GM12878 (cell line): ENCODE results near the gene NKIRAS2. TPM values are rescaled to one million over a fixed set of nuclear protein-coding genes. Genes with fewer than 3 reads are reported as not detected.

ENCODE experiments used
- ATAC-seq: fragments of 200-7000 bp; cut with Tn5 transposase; 3 replicates; pipeline ENCODE4 v1.9.1; 2020; ENCODE audit warnings: mild to moderate bottlenecking, moderate library complexity
- BruUV-seq: library from RNA; stranded (reverse); fragments of 400-500 nt; replicated peaks from 2 replicates; lab custom pipeline; 2021; lab: Mats Ljungman, UMichigan
- CTCF ChIA-PET: fragments of 300-600 bp; sonication (Branson Sonifier 250); formaldehyde crosslinking; extraction: SDS; loops from one replicate; lab custom pipeline; 2021; ENCODE audit warnings: inconsistent platforms; lab: Yijun Ruan, JAX
- POLR2A ChIA-PET: fragments of 350-600 bp; formaldehyde crosslinking; extraction: SDS; loops from one replicate; lab custom pipeline; 2021; ENCODE audit warnings: inconsistent platforms; lab: Charles Lee
- RAD21 ChIA-PET: fragments of 300-600 bp; sonication (Branson Sonifier 250); formaldehyde crosslinking; loops from one replicate; lab custom pipeline; 2023; ENCODE audit warnings: antibody characterized with exemption; ENCODE audit not compliant: unreplicated experiment; lab: Charles Lee
- SMC1A ChIA-PET: fragments of 300-600 bp; sonication (Branson Sonifier 250); formaldehyde crosslinking; loops from one replicate; lab custom pipeline; 2023; ENCODE audit not compliant: unreplicated experiment, uncharacterized antibody; lab: Charles Lee
- DNase-seq: peaks from one replicate; pipeline ENCODE4 v3.0.0-alpha.2; 2011; ENCODE audit warnings: low read depth, low spot score
- FAIRE-seq: peaks from 3 replicates; lab custom pipeline; 2011; peaks lifted over from hg19 to GRCh38; lab: Jason Lieb, UNC
- H2AFZ ChIP-seq: 2 replicates; pipeline ENCODE4 v1.6.0; 2011; ENCODE audit warnings: low read depth, low read length, control low read depth; ENCODE audit not compliant: control insufficient read depth
- H3K27ac ChIP-seq: 2 replicates; pipeline ENCODE4 v1.5.1; 2011; ENCODE audit warnings: control low read depth; ENCODE audit not compliant: control insufficient read depth, insufficient read depth
- H3K27me3 ChIP-seq, 2 experiments: replicated peaks in 1 of 2; 2 replicates each; pipeline versions ENCODE4 v1.6.0 to v1.6.1; 2011; ENCODE audit warnings: low read length in 1 of 2; ENCODE audit not compliant: control insufficient read depth in 2 of 2, insufficient read depth in 2 of 2
- H3K36me3 ChIP-seq, 2 experiments: 2 replicates each; pipeline ENCODE4 v1.5.1; 2011; ENCODE audit warnings: low read length in 1 of 2; ENCODE audit not compliant: control insufficient read depth in 2 of 2, insufficient read depth in 2 of 2
- H3K4me1 ChIP-seq: 2 replicates; pipeline ENCODE4 v1.6.1; 2011; ENCODE audit warnings: mild to moderate bottlenecking, low read length, moderate library complexity, mixed read lengths; ENCODE audit not compliant: control insufficient read depth, insufficient read depth
- H3K4me2 ChIP-seq: 2 replicates; pipeline ENCODE4 v1.6.0; 2011; ENCODE audit warnings: control low read depth; ENCODE audit not compliant: control insufficient read depth, insufficient read depth
- H3K4me3 ChIP-seq: fragments of 200-600 bp; sonication (generic); 2 replicates; pipeline ENCODE4 v1.5.1; 2016
- H3K79me2 ChIP-seq: 2 replicates; pipeline ENCODE4 v1.6.0; 2011; ENCODE audit warnings: low read length; ENCODE audit not compliant: control insufficient read depth, insufficient read depth
- H3K9ac ChIP-seq: 2 replicates; pipeline ENCODE4 v1.8.0; 2011; ENCODE audit warnings: low read length, control low read depth, mixed read lengths; ENCODE audit not compliant: control insufficient read depth, insufficient read depth
- H3K9me3 ChIP-seq: replicated peaks from 3 replicates; pipeline ENCODE4 v1.5.1; 2011; ENCODE audit warnings: mild to moderate bottlenecking, low read length; ENCODE audit not compliant: control insufficient read depth, insufficient read depth
- H4K20me1 ChIP-seq: 2 replicates; pipeline ENCODE4 v1.6.0; 2011; ENCODE audit not compliant: control insufficient read depth, insufficient read depth
- BACH1 ChIP-seq: fragments of 450-650 bp; IDR thresholded peaks from 2 replicates; pipeline ENCODE4 v1.6.1; 2017; ENCODE audit warnings: mild to moderate bottlenecking, borderline replicate concordance
- MYC ChIP-seq: IDR thresholded peaks from 2 replicates; pipeline ENCODE4 v1.6.1; 2011; ENCODE audit warnings: mild to moderate bottlenecking, low read length, moderate library complexity, inconsistent platforms; ENCODE audit not compliant: insufficient read depth, insufficient replicate concordance, insufficient read length, severe bottlenecking
- POLR2A ChIP-seq: IDR thresholded peaks from 2 replicates; pipeline ENCODE4 v1.6.1; 2011; ENCODE audit warnings: low read depth, mild to moderate bottlenecking, low read length
- TCF7 ChIP-seq: IDR thresholded peaks from 2 replicates; pipeline ENCODE4 v1.6.1; 2014; ENCODE audit warnings: antibody characterized with exemption, borderline replicate concordance
- WGBS: methylation state at CpG from one replicate; pipeline ENCODE4 v1.1.6; 2016; ENCODE audit warnings: low lambda C conversion rate; ENCODE audit not compliant: insufficient replicate concordance, insufficient coverage; ENCODE audit errors: missing lambda C conversion rate; 5-methylcytosine and 5-hydroxymethylcytosine counted together
- in situ Hi-C: fragments of 300-500 bp; cut with MboI; formaldehyde crosslinking; loops from 9 replicates; pipeline ENCODE4 v1.14.3; 2018; ENCODE audit warnings: mixed read lengths
- intact Hi-C: fragments of 100-400 bp; cut with micrococcal nuclease; formaldehyde crosslinking; loops from one replicate; pipeline ENCODE4 v1.14.2; 2022; ENCODE audit not compliant: unreplicated experiment
- polyA plus RNA-seq, 11 experiments: library from polyadenylated mRNA; depleted of rRNA in 4 of 11; unstranded in 6 of 11; stranded (reverse) in 5 of 11; fragments of >200 nt; fragmentation: Nextera tagmentation in 4 of 11; fragmentation: Illumina TruSeq in 1 of 11; extraction: Ambion mirVana in 4 of 11; extraction: Trizol in 1 of 11; gene quantifications; 1 replicate in 1 of 11; 2 replicates in 10 of 11; pipeline versions ENCODE4 v1.2.1 to v1.2.3, GENCODE V29; 2011 to 2016; ENCODE audit warnings: inconsistent platforms in 2 of 11, missing spikeins in 2 of 11, low read depth in 1 of 11
- total RNA-seq, 4 experiments: library from RNA; depleted of rRNA in 3 of 4; stranded (reverse); fragments of >200 nt in 3 of 4; fragmentation: Illumina TruSeq in 1 of 4; extraction: Trizol in 1 of 4; gene quantifications; 2 replicates each; pipeline versions ENCODE4 v1.2.1 to v1.2.3, GENCODE V29; 2013 to 2021
- TF ChIP-seq, protein P1 (sequence below): fragments of 450-650 bp; IDR thresholded peaks from 2 replicates; pipeline ENCODE4 v1.6.1; 2014; ENCODE audit warnings: mild to moderate bottlenecking

NKIRAS2 gene
- total and polyA plus RNA-seq, 10 of the 15 experiments (the other 5 are each of a cell fraction or from before 2014, with no cell fraction given), result 6.4 to 49.7 (median 27.2) TPM

DNA sequence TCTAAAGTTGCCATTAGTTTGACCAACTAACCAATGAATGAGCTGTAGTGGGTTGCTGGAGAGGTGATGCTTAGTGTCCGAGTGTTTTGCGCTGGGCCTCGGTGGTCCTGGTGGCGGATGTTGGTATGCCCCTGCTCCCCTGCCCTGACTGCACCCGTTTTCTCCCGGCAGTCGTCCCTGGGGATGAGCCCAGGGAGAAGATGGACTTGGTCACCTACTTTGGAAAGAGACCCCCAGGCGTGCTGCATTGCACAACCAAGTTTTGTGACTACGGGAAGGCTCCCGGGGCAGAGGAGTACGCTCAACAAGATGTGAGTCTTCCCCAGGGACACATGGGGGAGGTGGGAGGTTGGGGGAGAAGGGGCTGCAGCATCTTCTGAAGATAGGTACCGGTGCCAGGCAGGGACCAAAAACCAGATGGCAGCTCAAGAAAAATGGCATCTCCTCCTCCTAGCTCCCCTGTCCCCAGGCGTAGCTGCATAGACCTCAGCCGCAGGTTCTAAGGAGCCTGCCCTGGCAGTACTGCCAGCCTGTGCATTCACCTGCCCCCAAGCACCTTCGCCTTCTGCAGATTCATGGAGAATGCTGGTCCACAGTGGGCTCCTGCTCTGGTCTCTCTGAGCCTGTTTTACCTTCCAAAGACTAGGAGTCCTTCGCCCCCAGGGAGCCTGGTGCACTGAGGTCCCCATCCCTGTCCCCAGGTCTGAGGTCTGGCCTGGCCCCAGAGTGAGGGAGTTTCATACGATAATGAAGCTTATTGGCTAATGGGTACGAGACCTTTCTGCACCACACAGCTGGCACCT is 48.0 kb upstream of the NKIRAS2 start:
- H3K27me3 ChIP-seq, result no peaks in the 10 kb centered on the region
- H3K79me2 ChIP-seq, result peaks cover 21% of the 10 kb centered on the region
- intact Hi-C loops (no loop called here), in situ Hi-C loops (no loop called here)
- H2AFZ ChIP-seq, result no peak overlapping the region
- no peak overlapping the region for H3K4me3 ChIP-seq
- H3K27ac ChIP-seq, result no peak overlapping the region
- ChIA-PET SMC1A (no interaction called here), CTCF (interaction anchor here (1.4 to 3.2 kb wide), 4 partner anchors 9 to 53 kb away, joined by 5 to 13 read pairs (median 10); partner anchors contain the start of genes DNAJC7 and NKIRAS2), RAD21 (interaction anchor here (0.5 to 1.3 kb wide), 4 partner anchors 8 to 210 kb away, joined by 3 to 5 read pairs (median 4); partner anchors contain the start of genes DNAJC7 and KCNH4), POLR2A (interaction anchor here (1.7 kb wide), 1 partner anchor 46 kb away, joined by 9 read pairs; the partner anchor contains the start of gene DNAJC7)
- BruUV-seq, result no TSS peak
- H3K36me3 ChIP-seq, result peaks cover 30% of the 10 kb centered on the region in 2 experiments
- H3K9ac ChIP-seq, result no peak overlapping the region
- peak overlapping the region; percentile 53; the same call in 1 of the 2 replicates for H3K4me2 ChIP-seq
- ATAC-seq, result no peak
- no peak for DNase-seq
- 90% methylated on average over 18 of the region's 18 CpGs for WGBS
- H4K20me1 ChIP-seq, result no peaks in the 10 kb centered on the region
- H3K9me3 ChIP-seq, result no peaks in the 10 kb centered on the region
- peaks cover 24% of the 10 kb centered on the region for H3K4me1 ChIP-seq
- FAIRE-seq, result no peak
- TF ChIP-seq TCF7 (no peak), BACH1 (no peak), POLR2A (peak; percentile 44; the same call in 1 of the 2 replicates), MYC (no peak)
- TF ChIP-seq, protein P1, sequence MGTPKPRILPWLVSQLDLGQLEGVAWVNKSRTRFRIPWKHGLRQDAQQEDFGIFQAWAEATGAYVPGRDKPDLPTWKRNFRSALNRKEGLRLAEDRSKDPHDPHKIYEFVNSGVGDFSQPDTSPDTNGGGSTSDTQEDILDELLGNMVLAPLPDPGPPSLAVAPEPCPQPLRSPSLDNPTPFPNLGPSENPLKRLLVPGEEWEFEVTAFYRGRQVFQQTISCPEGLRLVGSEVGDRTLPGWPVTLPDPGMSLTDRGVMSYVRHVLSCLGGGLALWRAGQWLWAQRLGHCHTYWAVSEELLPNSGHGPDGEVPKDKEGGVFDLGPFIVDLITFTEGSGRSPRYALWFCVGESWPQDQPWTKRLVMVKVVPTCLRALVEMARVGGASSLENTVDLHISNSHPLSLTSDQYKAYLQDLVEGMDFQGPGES, result no peak
